Astrocyte of the spinal cord (primary cell): ENCODE results near the gene CCL22.
A peak's percentile ranks its signal among the peaks of the same experiment; 100 is the strongest.
"Not testable (repeated sequence)": the region's sequence is repeated elsewhere in the genome, so short reads cannot be mapped to it uniquely, and the experiment has no call there.

Experiments
- DNase-seq: peaks from one replicate; pipeline ENCODE4 v3.0.0; 2011; ENCODE audit warnings: low read depth, low spot score
- H3K4me3 ChIP-seq: 2 replicates; pipeline ENCODE4 v1.5.1; 2011; ENCODE audit warnings: low read depth, mild to moderate bottlenecking, low read length, moderate library complexity
- in situ Hi-C: cut with HindIII; loops from 2 replicates; pipeline ENCODE4 v1.10.0; 2017; ENCODE audit warnings: low sequenced_read_pairs
- TF ChIP-seq, protein P1 (sequence below): IDR thresholded peaks from 2 replicates; pipeline ENCODE4 v1.5.1; 2012; ENCODE audit warnings: low read depth, mild to moderate bottlenecking, low read length, inconsistent platforms

The CCL22 gene

DNA sequence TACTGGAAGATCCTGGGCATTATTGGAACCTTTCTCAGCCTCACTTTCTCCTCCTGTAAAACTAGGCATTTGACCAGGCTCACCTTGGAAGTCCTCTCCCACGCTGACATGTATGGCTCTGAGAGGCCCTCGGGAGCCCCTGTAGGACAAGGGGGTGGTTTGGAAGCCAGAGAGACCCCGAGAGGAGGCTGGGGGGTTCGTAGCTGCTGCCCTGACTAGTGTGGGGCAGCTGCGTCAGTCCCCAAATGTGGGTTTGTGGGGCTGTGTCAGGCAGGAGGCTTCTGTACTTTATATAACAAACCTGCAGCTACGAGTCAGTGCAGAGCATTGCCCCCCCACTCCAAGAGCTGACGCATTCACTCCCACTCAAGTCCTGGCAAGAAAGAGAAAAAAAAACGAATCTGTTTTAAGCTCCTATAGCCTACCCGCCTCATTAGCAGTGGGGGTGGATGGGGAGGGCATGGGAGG lies 15.5 kb downstream of the CCL22 start:
- TF ChIP-seq, protein P1, sequence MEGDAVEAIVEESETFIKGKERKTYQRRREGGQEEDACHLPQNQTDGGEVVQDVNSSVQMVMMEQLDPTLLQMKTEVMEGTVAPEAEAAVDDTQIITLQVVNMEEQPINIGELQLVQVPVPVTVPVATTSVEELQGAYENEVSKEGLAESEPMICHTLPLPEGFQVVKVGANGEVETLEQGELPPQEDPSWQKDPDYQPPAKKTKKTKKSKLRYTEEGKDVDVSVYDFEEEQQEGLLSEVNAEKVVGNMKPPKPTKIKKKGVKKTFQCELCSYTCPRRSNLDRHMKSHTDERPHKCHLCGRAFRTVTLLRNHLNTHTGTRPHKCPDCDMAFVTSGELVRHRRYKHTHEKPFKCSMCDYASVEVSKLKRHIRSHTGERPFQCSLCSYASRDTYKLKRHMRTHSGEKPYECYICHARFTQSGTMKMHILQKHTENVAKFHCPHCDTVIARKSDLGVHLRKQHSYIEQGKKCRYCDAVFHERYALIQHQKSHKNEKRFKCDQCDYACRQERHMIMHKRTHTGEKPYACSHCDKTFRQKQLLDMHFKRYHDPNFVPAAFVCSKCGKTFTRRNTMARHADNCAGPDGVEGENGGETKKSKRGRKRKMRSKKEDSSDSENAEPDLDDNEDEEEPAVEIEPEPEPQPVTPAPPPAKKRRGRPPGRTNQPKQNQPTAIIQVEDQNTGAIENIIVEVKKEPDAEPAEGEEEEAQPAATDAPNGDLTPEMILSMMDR, result no peak
- in situ Hi-C loops, result no loop called here
- no peak for DNase-seq
- no peak overlapping the region for H3K4me3 ChIP-seq

GRCh38 chr16:57374925-57375465 lies 16.4 kb downstream of the CCL22 start:
- H3K4me3 ChIP-seq, in situ Hi-C loops, DNase-seq: not testable (repeated sequence)

DNA sequence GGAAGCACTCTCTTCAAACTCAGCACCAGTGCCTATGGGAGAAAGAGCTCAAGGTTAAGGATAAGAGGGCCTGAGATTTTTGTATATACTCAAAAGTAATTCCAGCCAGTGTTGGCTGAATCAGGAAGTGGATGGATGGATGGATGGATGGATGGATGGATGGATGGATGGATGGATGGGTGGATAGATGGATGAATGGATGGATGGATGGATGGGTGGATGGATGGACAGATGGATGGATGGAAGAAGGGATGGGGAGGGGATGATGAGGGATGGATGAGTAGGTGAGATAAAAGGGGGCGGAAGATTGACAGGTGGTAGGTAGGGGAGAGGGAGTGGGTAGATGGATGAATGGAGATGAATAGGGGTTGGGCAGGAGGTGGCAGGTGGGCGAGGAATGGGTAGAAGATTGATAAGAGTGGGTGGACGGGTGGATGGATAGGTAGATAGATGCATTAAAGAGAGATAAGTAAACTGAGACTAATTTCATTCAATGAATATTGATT lies 17.8 kb downstream of the CCL22 start:
- no peak overlapping the region for H3K4me3 ChIP-seq
- in situ Hi-C loops, result no loop called here
- TF ChIP-seq, protein P1, result no peak
- no peak for DNase-seq

DNA sequence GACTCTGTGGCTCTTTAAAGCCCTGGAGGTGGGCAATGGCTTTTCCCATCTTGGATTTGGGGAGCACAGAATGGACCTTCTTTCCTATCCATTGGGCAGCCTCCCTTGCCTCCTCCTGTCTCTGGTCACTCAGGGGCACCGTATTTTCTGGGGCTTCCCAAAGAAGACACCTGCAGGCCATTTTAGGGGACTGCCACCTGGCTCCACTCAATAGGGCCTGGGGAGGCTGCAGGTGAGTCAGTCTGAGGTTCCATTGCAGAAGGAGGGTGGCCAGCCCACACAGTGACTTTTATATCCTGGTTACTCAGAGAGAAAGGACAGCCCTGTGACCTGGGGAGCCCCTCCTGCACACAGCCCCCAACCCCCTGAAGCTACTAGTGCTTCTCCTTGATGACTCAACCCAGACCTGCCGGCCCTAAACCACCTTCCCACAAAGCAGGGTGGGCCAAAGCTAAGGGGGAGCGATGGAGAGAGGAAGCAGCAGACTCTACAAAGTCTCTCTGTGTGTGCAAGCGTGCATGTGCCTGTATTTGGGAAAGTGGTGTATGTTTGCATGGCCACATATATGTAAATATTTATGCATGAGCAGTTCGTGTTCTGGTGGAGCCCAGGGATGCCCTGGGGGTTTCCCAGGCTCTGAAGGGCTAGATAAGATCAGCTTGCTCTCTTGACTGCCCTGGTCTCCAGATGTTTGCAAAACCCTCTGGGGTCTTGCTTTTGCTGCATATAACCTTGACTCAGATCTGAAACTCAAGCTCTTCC lies 18.7 kb downstream of the CCL22 start:
- no peak for DNase-seq
- H3K4me3 ChIP-seq, result no peak overlapping the region
- TF ChIP-seq, protein P1, result no peak
- in situ Hi-C loops, result no loop called here

GRCh38 chr16:57379579-57379978 lies 21.0 kb downstream of the CCL22 start:
- TF ChIP-seq, protein P1, result no peak
- no peak overlapping the region for H3K4me3 ChIP-seq
- no peak for DNase-seq
- in situ Hi-C loops, result no loop called here

DNA sequence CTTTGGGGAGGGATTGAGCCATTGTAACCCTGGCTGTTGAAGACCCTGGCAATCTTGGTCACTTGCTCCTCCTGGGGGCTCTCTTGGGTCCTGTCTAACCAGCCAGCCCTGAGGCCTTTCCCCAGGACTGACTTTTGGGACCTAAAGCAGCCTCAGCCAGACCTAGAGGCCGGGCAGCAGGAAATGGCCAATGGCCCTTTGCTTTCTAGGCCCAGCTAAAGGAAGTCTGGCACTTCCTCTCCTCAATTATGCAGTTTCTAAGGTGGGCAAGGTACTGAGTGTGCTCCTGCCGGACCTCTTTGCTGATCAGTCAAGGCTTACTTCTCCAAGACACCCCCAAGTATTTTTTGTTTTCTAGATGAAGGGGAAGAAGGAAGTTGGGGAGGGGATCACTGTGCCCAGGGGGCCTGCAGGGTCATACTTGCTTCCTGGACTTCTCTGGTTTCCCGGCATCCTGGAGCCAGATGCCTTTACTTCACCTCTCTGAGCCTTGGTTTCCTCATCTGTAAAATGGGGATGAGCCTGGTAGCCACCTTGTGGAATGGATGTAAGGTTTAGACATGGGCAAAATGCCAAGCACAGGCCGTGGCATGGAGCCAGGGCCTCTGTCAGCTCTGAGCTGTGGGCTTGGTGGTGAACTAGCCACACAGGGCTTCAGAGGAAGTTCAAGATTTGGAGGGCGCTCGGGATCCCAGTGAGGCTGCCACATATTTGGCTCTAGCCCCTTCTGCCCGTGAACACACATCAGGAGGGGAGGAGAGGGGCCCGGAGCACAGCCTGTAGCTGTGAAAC lies 22.3 kb downstream of the CCL22 start:
- TF ChIP-seq, protein P1, result no peak
- H3K4me3 ChIP-seq, result no peak overlapping the region
- in situ Hi-C loops, result no loop called here
- DNase-seq, result peak; percentile 23
